ENCODE results near the gene BAIAP3.

The BAIAP3 gene

DNA sequence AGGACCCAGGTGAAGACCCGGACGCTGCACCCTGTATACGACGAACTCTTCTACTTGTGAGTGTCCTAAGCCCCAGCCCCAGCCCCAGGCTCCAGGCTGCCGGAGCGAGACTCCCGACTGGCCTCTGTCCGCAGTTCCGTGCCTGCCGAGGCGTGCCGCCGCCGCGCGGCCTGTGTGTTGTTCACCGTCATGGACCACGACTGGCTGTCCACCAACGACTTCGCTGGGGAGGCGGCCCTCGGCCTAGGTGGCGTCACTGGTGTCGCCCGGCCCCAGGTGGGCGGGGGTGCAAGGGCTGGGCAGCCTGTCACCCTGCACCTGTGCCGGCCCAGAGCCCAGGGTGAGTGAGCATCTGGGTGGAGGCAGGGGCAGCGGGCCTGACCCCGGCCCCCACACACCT is 14.5 kb downstream of the BAIAP3 start:
- DNase-seq, result no peak

DNA sequence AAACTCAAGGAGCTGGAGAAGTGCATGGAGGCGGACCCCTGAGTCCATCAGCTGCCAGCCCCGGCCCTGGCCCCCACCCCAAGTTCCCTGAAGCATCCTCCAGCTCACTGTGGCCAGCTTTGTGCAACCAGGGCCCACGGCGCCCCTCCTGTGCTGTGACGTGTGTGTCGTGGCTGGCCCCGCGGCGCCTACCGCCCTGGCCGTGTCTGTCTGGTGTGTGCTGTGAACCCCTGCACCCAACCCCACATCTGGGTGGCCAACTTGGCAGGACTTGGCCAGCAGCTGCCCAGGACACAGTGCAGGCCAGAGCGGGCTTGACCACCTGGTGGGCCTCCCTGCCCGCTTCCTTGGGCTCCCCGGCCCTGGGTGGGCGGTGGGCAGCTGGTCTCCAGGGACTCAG is 15.0 kb downstream of the BAIAP3 start:
- DNase-seq, result no peak

DNA sequence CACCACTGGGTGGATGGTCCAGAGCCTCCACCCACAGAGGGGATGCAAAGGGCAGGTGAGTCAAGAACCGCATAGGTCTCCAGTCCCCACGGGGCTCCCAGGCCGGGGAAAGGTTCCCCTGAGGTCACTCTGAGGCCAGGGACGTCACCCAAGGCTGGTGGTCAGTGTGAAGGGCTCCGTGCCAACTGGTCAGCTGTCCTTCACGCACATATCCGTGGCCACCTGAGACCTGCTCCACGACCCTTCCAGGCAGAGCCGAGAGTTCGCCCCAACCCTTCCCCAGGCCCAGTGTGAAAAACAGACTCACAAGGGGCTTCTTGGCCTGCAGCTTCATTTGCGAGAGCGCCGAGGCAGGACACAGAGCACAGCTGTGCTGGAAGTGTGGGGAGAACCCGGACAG is 15.5 kb downstream of the BAIAP3 start:
- DNase-seq, result no peak

DNA sequence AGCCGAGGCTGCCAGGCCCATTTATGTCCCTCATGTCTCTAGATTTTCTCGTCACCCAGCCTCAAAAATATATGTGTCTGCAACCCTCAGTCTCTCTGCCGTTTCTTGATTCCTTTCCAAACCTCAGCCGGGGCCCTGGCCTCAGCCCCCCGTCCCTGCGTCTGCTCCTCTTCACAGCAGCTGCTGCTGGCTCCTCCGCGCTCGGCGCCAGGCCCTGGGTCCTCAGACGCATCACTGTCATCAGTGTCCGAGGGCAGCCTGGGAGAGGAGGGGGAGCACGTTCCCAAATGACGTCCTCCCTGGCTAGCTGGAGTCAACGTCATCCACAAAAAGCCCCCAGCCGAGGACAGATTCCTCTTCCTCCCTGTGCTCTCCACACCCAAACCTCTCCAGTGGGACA is 15.9 kb downstream of the BAIAP3 start:
- DNase-seq, result no peak

DNA sequence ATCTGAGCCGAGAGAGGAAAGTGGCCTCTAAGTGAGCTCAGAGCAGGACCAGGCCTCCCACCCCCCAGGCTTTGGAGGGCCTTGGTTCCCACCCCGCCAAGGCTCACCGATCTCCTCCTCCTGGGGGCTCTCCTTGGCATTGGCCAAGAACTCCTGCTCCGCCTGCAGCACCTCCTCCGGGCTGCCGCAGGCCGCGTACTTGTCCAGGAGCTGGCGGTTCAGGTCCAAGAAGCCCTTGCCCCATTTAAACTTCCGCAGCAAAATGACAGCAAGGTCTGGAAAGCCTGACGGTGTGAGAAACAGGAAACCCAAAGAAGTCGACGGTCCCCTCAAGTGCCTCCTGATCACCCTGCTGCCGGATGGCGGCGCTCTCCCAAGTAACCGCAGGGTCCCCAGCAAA is 16.5 kb downstream of the BAIAP3 start:
- DNase-seq, result no peak

DNA sequence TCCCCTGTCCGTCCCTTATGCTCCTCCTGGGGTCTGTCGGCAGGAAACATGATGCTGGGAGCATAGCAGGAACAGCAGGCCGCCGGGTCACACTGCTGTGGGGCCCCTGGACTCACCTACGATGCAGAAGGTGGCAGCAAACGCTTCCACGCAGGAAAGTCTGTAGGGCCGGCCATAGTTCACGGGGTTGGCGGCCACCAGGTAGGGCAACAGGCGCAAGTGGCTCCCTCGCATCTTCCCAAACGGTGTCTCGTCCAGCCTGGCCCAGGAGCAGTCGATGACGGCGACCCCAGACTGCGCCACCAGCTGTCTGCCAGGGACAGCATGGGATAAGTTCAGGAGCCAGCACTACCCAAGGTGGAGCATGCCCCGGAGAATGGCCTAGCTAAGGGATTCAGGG is 17.2 kb downstream of the BAIAP3 start:
- no peak for DNase-seq

DNA sequence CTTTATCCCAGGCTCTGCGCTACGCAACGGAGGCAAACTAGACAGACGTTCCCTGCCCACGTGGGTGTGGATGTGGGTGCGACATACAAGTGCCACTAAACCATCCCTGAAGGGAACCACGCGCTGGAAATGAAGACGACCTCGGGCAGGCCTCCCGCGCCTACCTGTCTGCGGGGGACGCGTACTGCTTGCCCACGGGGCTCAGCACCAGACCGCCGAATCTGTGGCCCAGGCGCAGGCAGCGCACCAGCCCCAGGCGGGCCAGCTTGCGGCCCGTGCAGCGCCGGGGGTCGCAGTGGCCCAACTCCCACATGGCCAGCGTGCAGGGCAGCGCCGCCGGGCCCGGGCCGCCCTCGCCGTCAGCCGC is 17.8 kb downstream of the BAIAP3 start:
- DNase-seq, result no peak

DNA sequence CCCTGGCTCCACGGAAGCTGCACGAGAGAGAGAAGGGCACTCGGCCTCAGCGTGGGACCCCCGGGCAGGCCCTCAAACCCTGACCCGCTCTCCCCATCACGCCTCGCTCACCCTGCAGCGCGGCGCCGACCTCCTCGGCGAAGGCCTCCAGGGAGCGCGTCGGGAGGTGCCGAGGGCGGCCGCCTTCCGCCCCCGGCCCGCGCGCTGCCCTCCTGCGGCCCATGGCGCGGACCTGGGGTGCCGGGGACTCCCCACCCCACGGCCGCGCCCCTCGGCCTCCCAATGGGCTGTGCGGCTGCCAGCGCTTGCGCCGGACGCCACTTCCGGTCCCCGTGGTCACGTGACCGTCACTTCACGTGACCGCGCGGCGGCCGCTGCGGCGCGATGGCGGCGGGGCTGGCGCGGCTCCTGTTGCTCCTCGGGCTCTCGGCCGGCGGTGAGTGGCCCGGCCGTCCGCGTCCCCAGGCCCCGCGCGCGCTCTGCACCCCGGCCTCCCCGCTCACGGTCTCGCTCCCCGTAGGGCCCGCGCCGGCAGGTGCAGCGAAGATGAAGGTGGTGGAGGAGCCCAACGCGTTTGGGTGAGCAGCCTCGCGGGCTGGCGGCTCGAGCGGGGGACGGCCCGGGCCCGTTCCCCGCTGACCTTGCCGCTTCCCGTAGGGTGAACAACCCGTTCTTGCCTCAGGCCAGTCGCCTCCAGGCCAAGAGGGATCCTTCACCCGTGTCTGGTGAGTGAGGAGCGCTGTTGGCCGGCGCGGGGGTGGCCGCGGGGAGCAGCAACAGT is 18.3 kb downstream of the BAIAP3 start, which contains the start of the genes GNPTG and TSR3:
TSS of gene GNPTG (plus strand) at position 350 of the 781 bp plus-strand sequence. CDS start at position 385, 35 bp downstream.
TSS of gene TSR3 (minus strand) at position 297 of the 781 bp plus-strand sequence. CDS start at position 223, 74 bp downstream.
- peak; percentile 81 for DNase-seq

DNA sequence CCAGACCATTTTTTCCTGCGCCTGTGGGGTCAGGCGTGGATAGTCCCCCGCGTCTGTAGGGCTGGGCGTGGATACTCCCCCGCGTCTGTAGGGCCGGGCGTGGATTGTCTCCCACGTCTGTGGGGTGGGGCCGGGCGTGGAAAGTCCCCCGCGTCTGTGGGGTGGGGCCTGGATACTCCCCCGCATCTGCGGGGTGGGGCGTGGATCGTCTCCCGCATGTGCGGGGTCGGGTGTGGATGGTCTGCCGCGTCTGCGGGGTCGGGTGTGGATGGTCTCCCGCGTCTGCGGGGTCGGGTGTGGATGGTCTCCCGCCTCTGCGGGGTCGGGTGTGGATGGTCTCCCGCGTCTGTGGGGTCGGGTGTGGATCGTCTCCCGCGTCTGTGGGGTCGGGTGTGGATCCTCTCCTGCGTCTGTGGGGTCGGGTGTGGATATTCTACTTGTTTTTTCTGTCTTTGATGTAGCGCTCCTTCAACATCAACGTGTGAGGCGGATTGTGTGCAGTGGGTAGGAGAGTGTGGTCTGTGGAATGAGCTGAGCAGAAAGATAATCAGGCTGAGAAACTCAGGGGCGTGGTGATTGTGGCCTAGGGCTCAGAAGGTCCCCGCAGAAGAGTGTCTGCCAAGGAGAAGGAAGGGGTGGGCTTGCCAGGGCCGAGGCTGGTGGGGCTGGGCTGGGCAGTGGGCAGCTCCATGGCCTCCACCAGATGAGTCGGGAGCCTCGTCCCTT is 21.5 kb downstream of the BAIAP3 start:
- no peak for DNase-seq

DNA sequence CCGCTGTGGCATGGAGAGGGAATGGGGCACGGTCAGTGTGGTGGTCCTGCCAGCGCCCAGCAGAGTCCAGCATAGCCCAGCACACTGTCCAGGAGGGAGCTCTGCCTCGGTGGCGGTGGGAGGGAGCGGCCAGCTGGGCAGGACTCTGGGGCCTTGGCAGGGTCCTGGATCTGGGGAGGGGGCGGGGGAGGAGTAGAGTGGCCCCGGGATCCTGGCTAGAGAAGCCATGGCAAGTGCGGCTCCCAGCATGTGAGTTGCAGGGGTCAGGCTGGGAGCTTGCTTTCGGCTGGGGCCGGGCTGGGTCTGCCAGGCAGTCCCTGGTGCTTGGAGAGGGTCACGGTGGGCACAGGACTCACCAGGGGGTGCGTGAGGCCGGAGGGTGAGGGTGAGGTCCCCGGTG is 22.1 kb downstream of the BAIAP3 start:
- no peak for DNase-seq

DNA sequence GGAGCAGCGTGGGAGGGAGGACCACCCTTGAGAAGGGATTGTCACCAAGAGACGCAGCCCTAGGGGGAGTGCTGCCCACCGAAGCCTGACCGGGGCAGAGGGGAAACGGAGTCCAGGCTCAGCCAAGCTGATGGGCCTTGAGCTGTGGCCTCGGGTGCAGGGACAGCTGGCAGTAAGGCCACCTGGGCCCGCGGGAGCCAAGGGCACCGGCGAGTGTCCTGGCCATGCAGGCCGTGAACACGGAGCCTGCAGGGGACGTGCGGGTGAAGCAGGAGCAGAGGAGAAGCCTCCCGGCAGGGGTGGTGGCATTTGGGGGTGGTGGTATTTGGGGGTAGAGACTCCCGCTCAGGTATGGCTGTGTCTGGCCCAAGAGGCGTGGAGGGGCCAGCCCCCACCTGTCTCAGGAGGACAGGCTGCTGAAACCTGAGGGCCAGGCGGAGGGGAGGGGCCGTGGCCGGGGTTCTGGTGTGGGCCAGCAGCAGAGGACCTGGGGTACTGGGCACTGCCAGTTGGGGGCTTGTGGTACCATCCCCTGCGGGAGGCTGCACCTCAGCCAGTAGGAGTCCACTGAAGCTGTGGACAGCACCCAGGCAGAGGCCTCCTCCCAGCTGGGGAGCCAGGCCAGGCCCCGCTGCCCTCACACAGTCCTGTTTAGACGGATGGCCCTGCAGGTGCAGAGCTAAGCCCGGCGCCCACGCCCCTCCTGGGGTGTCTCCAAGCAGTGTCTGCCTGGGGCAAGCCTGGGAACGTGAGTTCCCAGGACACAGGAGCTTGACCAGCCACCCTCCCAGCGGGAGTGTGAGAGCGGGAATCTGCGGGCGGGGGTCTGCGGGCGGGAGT is 22.8 kb downstream of the BAIAP3 start:
- no peak for DNase-seq

DNA sequence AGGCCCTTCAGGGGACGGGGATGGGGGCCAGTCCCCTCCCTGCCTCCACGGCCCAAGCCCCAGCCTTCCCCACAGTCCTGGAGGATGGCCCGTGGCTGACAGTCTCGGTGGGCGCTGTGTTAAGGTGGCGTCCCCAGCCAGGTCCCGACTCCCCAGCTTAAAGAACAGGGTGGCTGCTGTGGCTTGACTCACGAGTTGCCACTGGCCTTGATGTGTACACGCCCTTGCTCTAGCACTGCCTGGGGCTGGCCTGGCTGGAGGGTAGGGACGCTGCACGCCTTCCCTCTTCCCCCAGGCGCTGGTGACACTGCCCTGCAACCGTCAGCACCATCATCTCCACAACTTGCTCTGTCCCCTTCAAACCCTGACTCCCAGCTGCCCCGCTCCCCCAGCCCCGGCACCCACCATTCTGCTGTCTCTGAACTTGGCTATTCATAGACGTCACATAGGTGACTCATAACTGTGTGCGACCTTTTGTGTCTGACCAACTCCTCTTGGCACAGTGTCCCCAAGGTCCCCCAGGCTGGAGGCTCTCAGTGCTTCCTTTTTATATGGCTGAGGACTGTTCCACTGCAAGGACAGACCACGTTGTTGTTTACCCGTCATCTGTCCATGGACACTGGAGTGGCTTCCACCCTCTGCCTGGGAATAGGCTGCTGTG is 24.6 kb downstream of the BAIAP3 start:
- no peak for DNase-seq

DNA sequence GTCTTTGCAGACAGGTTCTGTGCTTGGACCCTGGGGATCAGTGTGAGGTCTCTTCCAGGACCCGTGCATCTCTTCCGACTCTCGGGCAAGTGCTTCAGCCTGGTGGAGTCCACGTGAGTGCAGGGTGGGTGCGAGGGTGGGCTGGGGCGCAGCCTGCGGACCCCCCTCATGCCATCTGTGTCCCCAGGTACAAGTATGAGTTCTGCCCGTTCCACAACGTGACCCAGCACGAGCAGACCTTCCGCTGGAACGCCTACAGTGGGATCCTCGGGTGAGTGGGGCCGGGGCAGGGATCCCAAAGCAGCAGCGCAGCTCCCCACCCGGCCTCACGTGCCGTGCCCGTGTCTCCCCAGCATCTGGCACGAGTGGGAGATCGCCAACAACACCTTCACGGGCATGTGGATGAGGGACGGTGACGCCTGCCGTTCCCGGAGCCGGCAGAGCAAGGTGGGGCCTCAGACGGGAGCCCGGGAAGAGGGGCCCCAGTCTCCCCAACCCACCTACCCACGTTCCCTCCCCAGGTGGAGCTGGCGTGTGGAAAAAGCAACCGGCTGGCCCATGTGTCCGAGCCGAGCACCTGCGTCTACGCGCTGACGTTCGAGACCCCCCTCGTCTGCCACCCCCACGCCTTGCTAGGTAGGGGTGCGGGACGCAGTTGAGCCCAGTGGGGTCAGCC is 28.4 kb downstream of the BAIAP3 start:
- no peak for DNase-seq

DNA sequence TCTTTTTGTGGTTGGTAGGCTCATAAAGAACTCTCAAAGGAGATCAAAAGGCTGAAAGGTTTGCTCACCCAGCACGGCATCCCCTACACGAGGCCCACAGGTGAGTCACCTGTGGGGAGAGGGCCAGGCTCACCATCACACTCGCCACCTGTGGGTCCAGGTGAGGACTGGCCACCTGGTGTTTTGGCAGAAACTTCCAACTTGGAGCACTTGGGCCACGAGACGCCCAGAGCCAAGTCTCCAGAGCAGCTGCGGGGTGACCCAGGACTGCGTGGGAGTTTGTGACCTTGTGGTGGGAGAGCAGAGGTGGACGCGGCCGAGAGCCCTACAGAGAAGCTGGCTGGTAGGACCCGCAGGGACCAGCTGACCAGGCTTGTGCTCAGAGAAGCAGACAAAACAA is 29.4 kb downstream of the BAIAP3 start:
- no peak for DNase-seq

DNA sequence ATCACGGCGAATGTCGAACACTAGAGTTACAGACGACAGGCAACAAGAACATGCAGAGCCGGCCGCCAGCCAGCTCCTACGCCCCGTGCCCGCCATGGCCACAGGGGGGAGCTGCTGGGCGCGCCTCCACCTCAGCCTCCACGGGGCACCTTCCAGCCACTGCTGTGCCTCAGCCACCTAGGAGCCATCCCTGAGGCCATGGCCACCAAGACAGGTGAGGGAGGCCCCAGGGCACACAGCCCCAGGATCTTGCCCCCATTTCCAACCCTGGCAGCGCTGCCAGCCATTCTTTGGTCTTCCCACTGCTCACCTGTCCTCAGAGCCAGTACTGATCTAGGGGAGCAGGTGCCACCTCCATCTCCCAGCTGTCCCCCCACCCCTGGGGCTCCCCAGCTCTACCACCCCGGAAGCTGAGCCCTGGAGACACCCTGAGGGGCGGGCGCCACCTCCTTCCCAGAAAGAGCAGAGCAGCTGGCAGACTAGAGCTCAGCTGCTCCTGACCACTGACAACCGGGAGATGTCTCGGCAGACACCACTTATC is 30.1 kb downstream of the BAIAP3 start:
- peak; percentile 22 for DNase-seq

DNA sequence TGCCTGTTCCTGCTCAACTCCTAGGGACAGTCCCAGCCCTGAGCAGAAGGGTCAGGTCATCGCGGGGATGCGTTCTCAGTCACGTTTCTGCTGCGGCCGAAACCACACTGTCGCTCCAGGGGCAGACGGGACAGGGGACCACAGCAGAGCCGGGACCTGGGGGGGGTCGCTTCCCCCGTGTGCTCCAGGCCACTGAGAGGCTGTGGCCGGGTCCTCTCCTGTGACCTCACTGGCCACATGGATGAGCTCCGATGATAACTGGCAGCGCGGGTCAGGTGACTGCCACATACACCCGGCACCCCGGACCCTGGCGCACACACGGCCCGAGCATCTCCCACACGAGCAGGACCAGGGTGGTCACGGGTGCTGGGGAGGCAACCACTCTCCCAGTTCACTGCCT is 31.1 kb downstream of the BAIAP3 start:
- no peak for DNase-seq

DNA sequence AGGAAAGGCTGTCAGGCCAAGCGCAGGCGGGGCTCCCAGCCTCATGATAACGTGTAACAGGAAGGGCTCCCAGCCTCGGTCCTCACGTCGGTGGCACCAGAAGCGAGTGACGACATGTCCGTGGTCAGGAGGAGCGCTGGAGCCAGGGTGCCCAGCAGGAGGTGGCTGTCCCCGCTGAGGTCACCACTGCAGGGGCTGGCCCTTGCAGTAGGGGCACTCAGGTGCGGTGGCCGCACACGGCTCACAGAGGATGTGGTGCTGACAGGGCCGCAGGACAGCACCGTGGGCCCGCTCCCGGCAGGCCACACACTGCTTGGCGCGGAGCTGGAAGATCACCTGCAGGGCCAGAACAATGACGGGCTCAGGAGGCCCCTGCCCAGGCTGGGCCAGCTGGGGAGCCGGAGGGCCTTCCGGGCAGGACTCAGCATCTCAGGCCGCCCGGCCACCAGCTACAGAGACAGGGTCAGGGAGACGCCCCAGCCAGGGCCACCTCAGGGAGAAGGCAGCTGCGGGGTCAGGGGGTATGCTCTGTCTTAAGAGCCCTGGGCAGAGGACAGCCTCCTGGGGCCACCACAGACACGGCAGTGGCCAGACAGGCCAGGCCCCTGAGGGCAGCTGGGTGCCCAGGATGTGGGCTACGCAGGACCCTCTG is 32.7 kb downstream of the BAIAP3 start:
- DNase-seq, result no peak

DNA sequence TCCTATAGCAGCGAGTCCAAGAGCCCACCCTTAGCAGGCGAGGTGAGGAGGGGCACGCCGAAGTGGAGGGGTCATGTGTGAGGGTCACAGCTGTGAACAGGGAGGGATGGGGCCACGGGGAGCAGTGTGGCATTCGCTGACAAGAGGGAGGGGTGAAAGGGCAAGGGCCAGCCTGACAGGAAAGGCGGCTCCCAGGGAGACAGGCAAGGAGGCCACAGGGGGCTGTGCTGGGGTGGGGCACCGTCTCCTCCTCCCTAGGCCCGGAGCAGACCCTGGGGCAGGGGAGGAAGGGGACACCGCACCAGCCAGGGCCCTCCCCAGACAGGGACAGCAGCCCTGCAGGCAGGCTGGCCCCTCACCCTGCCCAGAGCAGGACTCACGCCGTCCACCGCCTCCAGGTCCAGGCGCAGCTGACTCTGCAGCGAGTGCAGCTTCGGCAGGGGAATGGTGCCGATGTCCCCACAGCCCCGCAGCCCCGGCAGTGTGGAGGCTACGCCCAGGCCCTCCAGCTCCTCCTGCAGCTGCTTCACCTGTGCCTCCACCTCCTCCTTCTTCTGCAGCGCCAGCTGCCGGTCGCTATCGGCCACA is 33.4 kb downstream of the BAIAP3 start:
- no peak for DNase-seq

DNA sequence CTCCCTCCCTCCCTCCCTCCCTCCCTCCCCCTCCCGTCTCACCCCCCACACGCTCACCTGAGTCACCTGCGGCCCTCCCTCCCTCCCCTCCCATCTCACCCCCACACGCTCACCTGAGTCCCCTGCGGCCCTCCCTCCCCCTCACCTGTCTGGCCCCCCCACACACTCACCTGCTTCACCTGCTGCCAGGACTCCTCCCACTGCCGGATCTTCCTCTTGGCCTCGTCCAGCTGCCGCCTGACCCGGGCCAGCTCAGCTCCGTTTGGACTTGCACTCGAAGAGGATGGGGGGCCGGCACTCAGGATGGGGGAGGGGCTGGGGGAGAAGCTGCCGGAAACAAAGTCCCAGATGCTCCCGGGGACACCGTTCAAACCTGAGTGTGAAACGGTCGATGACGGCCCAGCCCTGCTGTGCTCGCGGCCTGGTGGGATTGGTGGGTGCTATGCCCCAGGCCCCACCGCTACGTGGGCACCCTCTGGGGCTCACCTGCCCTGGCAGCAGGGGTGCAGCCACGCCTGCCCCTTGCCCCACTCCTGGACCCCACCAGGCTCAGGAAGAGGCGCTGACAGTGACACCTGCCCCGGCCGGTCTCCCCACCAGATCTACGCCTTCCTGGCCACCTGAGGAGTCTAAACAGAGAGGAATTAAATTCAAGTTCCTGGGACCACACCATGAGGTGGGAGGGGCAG is 34.2 kb downstream of the BAIAP3 start:
- DNase-seq, result no peak
